MCF 10A (cell line): ENCODE data around the gene AKR1A1. TPM values are rescaled to one million over a fixed set of nuclear protein-coding genes. Genes with fewer than 3 reads are reported as not detected.
A peak's percentile ranks its signal among the peaks of the same experiment; 100 is the strongest.
"Not testable (repeated sequence)": the region's sequence is repeated elsewhere in the genome, so short reads cannot be mapped to it uniquely, and the experiment has no call there.

Experiments
- BruUV-seq: library from RNA; stranded (reverse); fragments of 400-500 nt; replicated peaks from 2 replicates; lab custom pipeline; 2021; lab: Mats Ljungman, UMichigan
- CTCF ChIA-PET: fragments of 300-600 bp; sonication (Branson Sonifier 250); formaldehyde crosslinking; extraction: SDS; loops from one replicate; lab custom pipeline; 2021; ENCODE audit warnings: antibody characterized with exemption, inconsistent platforms; lab: Yijun Ruan, JAX
- POLR2A ChIA-PET: fragments of 300-600, 350-650 bp; sonication (Branson Sonifier 250); formaldehyde crosslinking; extraction: SDS; loops from one replicate; lab custom pipeline; 2020; ENCODE audit warnings: antibody characterized with exemption, inconsistent platforms; lab: Yijun Ruan, JAX
- DNase-seq: peaks from one replicate; pipeline ENCODE4 v3.0.0-alpha.2; 2018; ENCODE audit not compliant: unreplicated experiment
- H3K27ac Mint-ChIP-seq: one replicate; pipeline ENCODE4 v1.8.0; 2022; ENCODE audit warnings: mild to moderate bottlenecking, low read depth, mixed read lengths; ENCODE audit not compliant: unreplicated experiment
- H3K27me3 Mint-ChIP-seq: one replicate; pipeline ENCODE4 v1.8.0; 2022; ENCODE audit warnings: mixed read lengths; ENCODE audit not compliant: insufficient read depth, unreplicated experiment
- H3K36me3 Mint-ChIP-seq: one replicate; pipeline ENCODE4 v1.8.0; 2022; ENCODE audit warnings: mild to moderate bottlenecking, moderate library complexity, mixed read lengths; ENCODE audit not compliant: insufficient read depth, unreplicated experiment
- H3K4me1 Mint-ChIP-seq: one replicate; pipeline ENCODE4 v1.8.0; 2022; ENCODE audit warnings: mixed read lengths; ENCODE audit not compliant: insufficient read depth, unreplicated experiment
- H3K4me3 Mint-ChIP-seq: one replicate; pipeline ENCODE4 v1.8.0; 2022; ENCODE audit warnings: mild to moderate bottlenecking, moderate library complexity, mixed read lengths; ENCODE audit not compliant: unreplicated experiment
- H3K9me3 Mint-ChIP-seq: one replicate; pipeline ENCODE4 v1.8.0; 2022; ENCODE audit warnings: mixed read lengths; ENCODE audit not compliant: unreplicated experiment
- CTCF ChIP-seq: fragments of 200-600 bp; IDR thresholded peaks from one replicate; pipeline ENCODE4 v1.8.0; 2022; ENCODE audit warnings: antibody characterized with exemption, mild to moderate bottlenecking; ENCODE audit not compliant: unreplicated experiment
- intact Hi-C: fragments of 100-400 bp; cut with micrococcal nuclease; formaldehyde crosslinking; loops from 2 replicates; pipeline ENCODE4 v1.14.1; 2022
- total RNA-seq: library from RNA; stranded (reverse); gene quantifications from 2 replicates; pipeline ENCODE4 v1.2.3, GENCODE V29; 2022

Gene AKR1A1
- total RNA-seq, 1 experiment from 2014 or later = 108 TPM

- intact Hi-C loops = no loop called here
- BruUV-seq = no TSS peak
- TF ChIP-seq CTCF = no peak
- Mint-ChIP-seq H3K27me3 (no peaks in the 10 kb centered on the region), H3K9me3 (no peaks in the 10 kb centered on the region), H3K27ac (no peak overlapping the region), H3K4me3 (peak overlapping the region; percentile 14), H3K36me3 (peaks cover 33% of the 10 kb centered on the region), H3K4me1 (peaks cover 15% of the 10 kb centered on the region)
- no peak for DNase-seq
- POLR2A ChIA-PET = interaction anchor here (0.6 to 3.1 kb wide), 8 partner anchors 12 to 215 kb away, joined by 3 to 16 read pairs (median 3); partner anchors contain the start of genes GPBP1L1, PRDX1 and TMEM69
- CTCF ChIA-PET = interaction anchor here (0.6 kb wide), 1 partner anchor 598 kb away, joined by 4 read pairs; no protein-coding TSS in a partner anchor
Observed at GRCh38 chr1:45589861-45590260, 39.2 kb downstream of the AKR1A1 start.

- intact Hi-C loops = no loop called here
- H3K9me3 Mint-ChIP-seq = no peaks in the 10 kb centered on the region
- no TSS peak for BruUV-seq
Observed at GRCh38 chr1:45594412-45594811, 43.8 kb downstream of the AKR1A1 start.

GRCh38 chr1:45596765-45597164, 46.1 kb downstream of the AKR1A1 start:
- not testable (repeated sequence) for H3K27ac Mint-ChIP-seq, BruUV-seq
- CTCF ChIA-PET = interaction anchor here (0.6 to 0.8 kb wide), 2 partner anchors 25 to 294 kb away, joined by 3 to 4 read pairs; no protein-coding TSS in a partner anchor

More at GRCh38 chr1:45594412-45594811, 43.8 kb downstream of the AKR1A1 start:
- Mint-ChIP-seq H3K36me3 (peaks cover 59% of the 10 kb centered on the region), H3K4me1 (no peaks in the 10 kb centered on the region), H3K27ac (peak overlapping the region; percentile 37), H3K4me3 (no peak overlapping the region), H3K27me3 (no peaks in the 10 kb centered on the region)
- ChIA-PET CTCF (no interaction called here), POLR2A (interaction anchor here (1.3 kb wide), 1 partner anchor 9 kb away, joined by 7 read pairs; no protein-coding TSS in a partner anchor)
- no peak for TF ChIP-seq CTCF
- no peak for DNase-seq

GRCh38 chr1:45604239-45604638, 53.6 kb downstream of the AKR1A1 start:
- Mint-ChIP-seq H3K9me3 (no peaks in the 10 kb centered on the region), H3K27me3 (no peaks in the 10 kb centered on the region), H3K4me3 (no peak overlapping the region), H3K36me3 (peaks cover 75% of the 10 kb centered on the region), H3K27ac (no peak overlapping the region), H3K4me1 (no peaks in the 10 kb centered on the region)
- BruUV-seq = no TSS peak
- intact Hi-C loops = no loop called here
- no peak for DNase-seq
- CTCF ChIA-PET = interaction anchor here (0.9 kb wide), 1 partner anchor 9 kb away, joined by 3 read pairs; no protein-coding TSS in a partner anchor
- no peak for TF ChIP-seq CTCF
- POLR2A ChIA-PET = interaction anchor here (0.8 to 1.5 kb wide), 2 partner anchors 10 to 15 kb away, joined by 3 to 9 read pairs; no protein-coding TSS in a partner anchor

More at GRCh38 chr1:45596765-45597164, 46.1 kb downstream of the AKR1A1 start:
- H3K4me1 Mint-ChIP-seq, H3K4me3 Mint-ChIP-seq, DNase-seq, H3K9me3 Mint-ChIP-seq, intact Hi-C loops, H3K27me3 Mint-ChIP-seq: not testable (repeated sequence)
- POLR2A ChIA-PET = interaction anchor here (1.1 kb wide), 1 partner anchor 11 kb away, joined by 4 read pairs; no protein-coding TSS in a partner anchor
- peaks cover 61% of the 10 kb centered on the region for H3K36me3 Mint-ChIP-seq
